Cerebellar nuclear complex (tissue), 1 donor: ENCODE data around the gene C1QB.
"Not testable (repeated sequence)": the region's sequence is repeated elsewhere in the genome, so short reads cannot be mapped to it uniquely, and the experiment has no call there.

Experiments used
- DNase-seq, 2 experiments: peaks; one replicate each; lab custom pipeline; 2025; lab: John Stamatoyannopoulos, UW

Gene C1QB

GRCh38 chr1:22662986-22663408 lies 10.0 kb downstream of the C1QB start:
- DNase-seq: no peak

- no peak for DNase-seq
Observed at GRCh38 chr1:22665752-22666151, 12.7 kb downstream of the C1QB start.

- DNase-seq: no peak
Observed at GRCh38 chr1:22666412-22666811, 13.4 kb downstream of the C1QB start.

- not testable (repeated sequence) for DNase-seq
Observed at GRCh38 chr1:22668840-22669239, 15.8 kb downstream of the C1QB start.

GRCh38 chr1:22670352-22670975 lies 17.4 kb downstream of the C1QB start:
- no peak for DNase-seq

GRCh38 chr1:22671999-22672398 lies 19.0 kb downstream of the C1QB start:
- no peak for DNase-seq

GRCh38 chr1:22673486-22674409 lies 20.7 kb downstream of the C1QB start:
- no peak for DNase-seq

- DNase-seq: no peak
Observed at GRCh38 chr1:22674410-22674749, 21.3 kb downstream of the C1QB start.

GRCh38 chr1:22676151-22676550 lies 23.1 kb downstream of the C1QB start:
- not testable (repeated sequence) for DNase-seq

- DNase-seq: no peak
Observed at GRCh38 chr1:22676916-22677583, 24.0 kb downstream of the C1QB start.

GRCh38 chr1:22677931-22678896 lies 25.2 kb downstream of the C1QB start:
- no peak for DNase-seq

GRCh38 chr1:22680726-22681125 lies 27.7 kb downstream of the C1QB start:
- no peak for DNase-seq

GRCh38 chr1:22681556-22682276 lies 28.7 kb downstream of the C1QB start:
- no peak for DNase-seq

GRCh38 chr1:22683547-22683946 lies 30.5 kb downstream of the C1QB start:
- no peak for DNase-seq

GRCh38 chr1:22685591-22686059 lies 32.6 kb downstream of the C1QB start:
- DNase-seq: no peak

GRCh38 chr1:22687191-22687590 lies 34.2 kb downstream of the C1QB start:
- no peak for DNase-seq

GRCh38 chr1:22688466-22688865 lies 35.4 kb downstream of the C1QB start:
- DNase-seq: no peak

GRCh38 chr1:22689505-22689904 lies 36.5 kb downstream of the C1QB start:
- DNase-seq: no peak

- DNase-seq: no peak
Observed at GRCh38 chr1:22691031-22691753, 38.2 kb downstream of the C1QB start.

- DNase-seq: no peak
Observed at GRCh38 chr1:22694172-22694571, 41.1 kb downstream of the C1QB start.
